GM13976 (cell line): ENCODE results near the gene CRB2.

Source experiments
- DNase-seq: peaks from one replicate; pipeline ENCODE4 v3.0.0; 2012; ENCODE audit warnings: low spot score
- in situ Hi-C: fragments of 300-500 bp; cut with MboI; formaldehyde crosslinking; loops from one replicate; pipeline ENCODE4 v1.12.0; 2022; ENCODE audit warnings: low sequenced_read_pairs, mixed read lengths, inconsistent platforms; ENCODE audit not compliant: unreplicated experiment
- TF ChIP-seq, protein P1 (sequence below): IDR thresholded peaks from 2 replicates; pipeline ENCODE4 v1.5.1; 2012; ENCODE audit warnings: borderline replicate concordance, mild to moderate bottlenecking; ENCODE audit not compliant: insufficient read depth; ENCODE audit errors: extremely low read depth, missing control alignments, control extremely low read depth

CRB2 gene

DNA sequence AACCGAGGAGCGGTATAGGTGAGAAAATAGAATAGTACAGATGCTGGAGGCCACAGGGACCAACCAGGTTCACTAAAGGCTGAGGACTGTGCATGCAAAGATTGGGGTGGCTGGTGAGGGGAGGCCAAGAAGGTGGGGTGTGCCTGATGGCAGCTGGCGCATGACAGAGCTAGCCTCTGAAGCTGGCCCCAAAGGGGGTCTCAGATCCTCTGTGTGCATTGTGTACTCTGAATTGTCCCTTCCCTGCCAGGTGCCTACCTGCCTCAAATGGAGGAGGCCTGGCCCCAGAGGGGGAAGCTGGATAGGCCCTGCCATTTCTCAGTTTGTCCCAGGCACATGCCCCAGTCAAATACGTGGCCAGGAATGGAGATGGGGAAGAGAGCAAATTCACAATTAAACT is 63.1 kb downstream of the CRB2 start:
- in situ Hi-C loops, result no loop called here
- TF ChIP-seq, protein P1, sequence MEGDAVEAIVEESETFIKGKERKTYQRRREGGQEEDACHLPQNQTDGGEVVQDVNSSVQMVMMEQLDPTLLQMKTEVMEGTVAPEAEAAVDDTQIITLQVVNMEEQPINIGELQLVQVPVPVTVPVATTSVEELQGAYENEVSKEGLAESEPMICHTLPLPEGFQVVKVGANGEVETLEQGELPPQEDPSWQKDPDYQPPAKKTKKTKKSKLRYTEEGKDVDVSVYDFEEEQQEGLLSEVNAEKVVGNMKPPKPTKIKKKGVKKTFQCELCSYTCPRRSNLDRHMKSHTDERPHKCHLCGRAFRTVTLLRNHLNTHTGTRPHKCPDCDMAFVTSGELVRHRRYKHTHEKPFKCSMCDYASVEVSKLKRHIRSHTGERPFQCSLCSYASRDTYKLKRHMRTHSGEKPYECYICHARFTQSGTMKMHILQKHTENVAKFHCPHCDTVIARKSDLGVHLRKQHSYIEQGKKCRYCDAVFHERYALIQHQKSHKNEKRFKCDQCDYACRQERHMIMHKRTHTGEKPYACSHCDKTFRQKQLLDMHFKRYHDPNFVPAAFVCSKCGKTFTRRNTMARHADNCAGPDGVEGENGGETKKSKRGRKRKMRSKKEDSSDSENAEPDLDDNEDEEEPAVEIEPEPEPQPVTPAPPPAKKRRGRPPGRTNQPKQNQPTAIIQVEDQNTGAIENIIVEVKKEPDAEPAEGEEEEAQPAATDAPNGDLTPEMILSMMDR, result no peak

DNA sequence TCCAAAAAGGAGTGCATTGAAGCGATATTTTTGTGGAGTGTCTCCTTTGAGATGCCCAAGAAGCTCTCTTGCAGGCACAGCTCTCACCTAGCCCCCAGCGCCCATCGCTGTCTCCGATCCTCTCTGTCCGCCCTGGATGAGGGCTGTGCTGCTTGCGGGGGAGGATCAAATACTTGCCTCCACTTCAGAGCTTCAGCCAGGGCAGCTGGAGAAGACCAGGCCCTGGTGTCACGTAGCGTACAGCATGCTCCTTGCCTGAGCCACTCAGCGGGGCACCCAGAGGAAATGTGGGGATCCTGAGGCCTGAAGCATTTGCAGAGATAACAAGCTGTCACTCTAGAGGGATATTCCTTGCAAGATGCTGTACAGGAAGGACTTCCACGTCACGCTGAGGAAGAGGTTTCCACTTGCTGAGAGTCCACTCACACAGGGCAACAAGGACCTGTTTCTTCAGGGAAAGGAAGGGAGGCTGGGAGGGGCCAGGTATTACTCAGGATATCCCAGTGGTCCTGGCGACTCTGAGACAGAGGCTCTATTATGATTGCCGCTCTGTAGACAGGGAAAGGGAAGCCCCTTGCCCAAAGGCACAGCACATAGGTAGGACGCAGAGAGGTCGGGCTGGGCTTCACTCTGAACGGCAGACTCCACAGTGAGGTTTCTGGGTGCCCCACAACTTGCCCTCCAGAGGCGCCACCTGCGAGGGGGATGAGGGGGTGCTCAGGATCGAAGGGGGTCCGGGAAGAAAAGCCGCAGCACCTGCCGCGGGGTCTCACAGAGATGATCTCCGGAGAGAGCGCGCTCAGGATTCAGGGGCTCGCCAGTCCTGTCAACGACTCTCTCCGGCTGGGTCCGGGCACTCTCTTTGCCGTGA is 64.0 kb downstream of the CRB2 start:
- DNase-seq, result no peak
- TF ChIP-seq, protein P1, result no peak
- in situ Hi-C loops, result no loop called here

More for the DNA sequence above, 63.1 kb downstream of the CRB2 start:
- DNase-seq, result no peak

DNA sequence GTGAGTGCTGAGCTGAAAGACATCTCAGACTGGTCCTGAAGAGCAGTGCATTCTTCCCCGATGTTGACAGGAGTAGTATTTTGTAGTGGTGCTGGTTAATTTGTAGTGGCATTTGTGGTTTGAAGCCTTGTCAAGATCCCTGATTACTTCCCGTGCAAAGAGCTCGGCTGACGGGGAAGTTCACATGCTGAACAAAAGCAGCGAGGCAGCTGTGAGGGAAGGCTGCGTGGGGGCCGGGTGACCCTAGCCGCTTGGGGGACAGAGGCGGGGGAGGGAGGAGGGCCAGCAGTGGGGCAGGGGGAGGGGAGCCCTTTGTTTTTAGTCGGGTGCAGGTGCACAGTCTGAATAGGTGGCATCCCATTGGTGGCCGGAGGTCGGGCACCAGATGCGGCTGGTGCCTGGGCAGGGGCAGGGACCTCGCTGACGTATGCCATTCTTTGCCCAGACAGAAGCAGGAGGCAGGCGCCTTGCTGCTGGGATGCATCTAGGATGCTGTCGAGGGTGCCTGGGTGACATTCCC is 64.7 kb downstream of the CRB2 start:
- in situ Hi-C loops, result no loop called here
- TF ChIP-seq, protein P1, result no peak
- no peak for DNase-seq

DNA sequence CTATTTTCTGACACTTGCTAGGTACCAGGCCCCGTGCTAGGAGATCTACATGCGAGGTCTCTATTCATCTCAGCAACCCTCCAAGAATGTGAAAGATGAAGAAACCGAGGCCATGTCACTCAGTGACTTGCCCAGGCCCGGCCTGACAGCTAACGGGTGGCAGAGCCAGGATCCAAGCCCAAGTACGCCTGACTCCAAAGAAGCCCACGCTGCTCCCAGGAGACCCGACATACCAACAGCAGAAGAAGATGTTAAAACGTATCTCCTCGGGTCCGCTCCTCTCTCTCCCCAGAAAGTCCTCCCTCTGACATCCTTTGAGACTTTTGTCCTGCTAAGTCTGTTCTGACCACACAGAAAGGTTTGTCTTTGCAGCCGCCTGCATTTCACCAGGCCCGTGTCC is 65.2 kb downstream of the CRB2 start:
- in situ Hi-C loops, result no loop called here
- TF ChIP-seq, protein P1, result no peak
- no peak for DNase-seq

DNA sequence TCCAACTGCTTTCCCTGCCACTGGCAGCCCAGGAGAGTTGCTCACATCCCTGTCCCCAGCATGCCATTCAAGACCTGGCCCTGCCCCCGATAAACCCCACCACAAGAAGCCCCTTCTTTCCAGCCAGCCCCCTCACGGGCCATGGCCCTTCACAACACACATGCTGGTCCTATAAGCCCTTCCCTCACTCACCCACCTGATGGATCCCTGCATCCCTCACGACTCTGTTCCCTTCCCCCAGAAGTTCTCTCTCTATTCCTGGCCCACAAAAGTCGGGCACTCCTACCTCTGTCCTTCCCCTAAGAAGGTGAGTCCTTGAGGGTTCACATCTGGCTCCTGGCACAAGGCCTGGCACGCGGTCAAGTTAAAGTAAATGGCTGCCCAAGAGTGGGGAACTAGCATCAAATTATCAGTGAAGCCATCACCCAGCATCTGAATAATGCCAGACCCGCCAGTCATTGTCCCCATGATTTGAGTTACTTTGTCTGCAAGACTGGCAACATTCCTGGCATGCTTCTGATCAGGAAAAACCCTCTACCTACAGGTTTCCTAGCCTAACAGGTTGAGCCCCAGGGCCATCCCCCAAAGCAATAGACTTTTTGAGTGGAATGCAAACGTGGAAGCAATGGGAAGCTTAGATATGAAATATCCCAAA is 65.9 kb downstream of the CRB2 start:
- DNase-seq, result no peak
- TF ChIP-seq, protein P1, result no peak
- in situ Hi-C loops, result no loop called here

DNA sequence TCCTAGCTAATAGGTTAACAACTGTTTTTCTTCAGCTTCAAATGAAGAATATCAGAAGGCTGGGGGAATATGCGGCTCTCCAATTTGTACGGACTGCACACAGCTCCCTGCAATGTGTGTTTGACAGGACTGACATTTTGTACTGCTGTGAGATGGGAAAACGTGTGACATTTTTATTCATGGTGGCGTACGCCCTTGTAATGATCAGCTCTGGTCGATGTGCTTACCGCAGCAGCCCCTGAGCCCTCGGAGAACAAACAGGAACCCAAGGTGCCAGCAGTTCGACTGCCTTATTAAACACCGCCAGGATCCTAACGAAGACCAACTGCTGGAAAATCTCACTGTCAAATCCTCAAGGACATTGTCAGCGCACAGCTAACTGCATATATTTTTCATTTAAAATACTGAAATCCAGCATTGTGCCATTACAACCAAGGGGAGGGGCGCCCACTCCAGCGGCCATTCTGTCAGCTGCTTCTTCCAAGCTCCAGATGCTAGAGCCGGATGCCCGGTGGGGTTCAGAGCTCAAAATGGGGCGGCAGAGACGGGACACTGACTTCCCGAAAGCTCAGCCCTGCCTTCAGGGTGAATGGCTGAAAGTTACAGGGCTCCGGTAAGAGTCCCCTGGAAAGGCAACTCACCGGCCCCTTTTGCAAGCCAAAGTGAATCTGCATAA is 66.8 kb downstream of the CRB2 start:
- TF ChIP-seq, protein P1, result no peak
- in situ Hi-C loops, result no loop called here
- no peak for DNase-seq
